Stimulated activated CD4-positive, alpha-beta T cell treated with anti-CD3 and anti-CD28 coated beads, Interleukin-2, amount 100 ng/mL, for 4 hours (primary cell): Measurements from ENCODE around the gene KCNT1.

Experiments used
- DNase-seq: peaks from one replicate; pipeline ENCODE4 v3.0.0-alpha.2; 2020; ENCODE audit warnings: low read depth

The KCNT1 gene

GRCh38 chr9:135673941-135674340, 28.0 kb upstream of the KCNT1 start:
- no peak for DNase-seq

- no peak for DNase-seq
Measured at GRCh38 chr9:135674977-135675376, 27.0 kb upstream of the KCNT1 start.

- no peak for DNase-seq
Measured at GRCh38 chr9:135676891-135677290, 25.1 kb upstream of the KCNT1 start.

- DNase-seq, result no peak
Measured at GRCh38 chr9:135677641-135678168, 24.3 kb upstream of the KCNT1 start.

- DNase-seq, result no peak
Measured at GRCh38 chr9:135678236-135679017, 23.6 kb upstream of the KCNT1 start.

GRCh38 chr9:135680056-135680455, 21.9 kb upstream of the KCNT1 start:
- no peak for DNase-seq

GRCh38 chr9:135681161-135681560, 20.8 kb upstream of the KCNT1 start:
- DNase-seq, result no peak

- no peak for DNase-seq
Measured at GRCh38 chr9:135683401-135684034, 18.5 kb upstream of the KCNT1 start.

GRCh38 chr9:135684691-135685090, 17.3 kb upstream of the KCNT1 start:
- DNase-seq, result no peak

- no peak for DNase-seq
Measured at GRCh38 chr9:135687216-135687615, 14.8 kb upstream of the KCNT1 start.

GRCh38 chr9:135689011-135689410, 13.0 kb upstream of the KCNT1 start:
- no peak for DNase-seq

GRCh38 chr9:135690836-135691570, 11.0 kb upstream of the KCNT1 start:
- DNase-seq, result no peak

GRCh38 chr9:135692410-135692809, 9.6 kb upstream of the KCNT1 start:
- no peak for DNase-seq

- DNase-seq, result no peak
Measured at GRCh38 chr9:135693265-135693664, 8.7 kb upstream of the KCNT1 start.

GRCh38 chr9:135693771-135694170, 8.2 kb upstream of the KCNT1 start:
- no peak for DNase-seq

- no peak for DNase-seq
Measured at GRCh38 chr9:135694414-135694813, 7.6 kb upstream of the KCNT1 start.

GRCh38 chr9:135695036-135695435, 6.9 kb upstream of the KCNT1 start:
- DNase-seq, result no peak

GRCh38 chr9:135695642-135696041, 6.3 kb upstream of the KCNT1 start:
- no peak for DNase-seq

GRCh38 chr9:135696446-135696845, 5.5 kb upstream of the KCNT1 start:
- no peak for DNase-seq

- DNase-seq, result no peak
Measured at GRCh38 chr9:135697226-135697625, 4.8 kb upstream of the KCNT1 start.

GRCh38 chr9:135698236-135698635, 3.7 kb upstream of the KCNT1 start:
- no peak for DNase-seq

- DNase-seq, result no peak
Measured at GRCh38 chr9:135698767-135699166, 3.2 kb upstream of the KCNT1 start.

- DNase-seq, result no peak
Measured at GRCh38 chr9:135699440-135699839, 2.5 kb upstream of the KCNT1 start, which contains the start of gene SOHLH1. Gene SOHLH1, minus strand, starts transcription at chr9:135699481. Its CDS starts 14 bp downstream, at chr9:135699467.
